Stimulated activated CD4-positive, alpha-beta T cell treated with anti-CD3 and anti-CD28 coated beads, Interleukin-4, amount 100 ng/mL, for 24 hours (primary cell): ENCODE data around the gene ASB13.
A peak's percentile ranks its signal among the peaks of the same experiment; 100 is the strongest.

Experiments
- DNase-seq: peaks from one replicate; pipeline ENCODE4 v3.0.0-alpha.2; 2020

Gene ASB13

GRCh38 chr10:5666008-5666840, at the start of gene ASB13:
ASB13 (minus strand) TSS chr10:5666595; CDS start chr10:5666551, 44 bp downstream.
- DNase-seq = peak; percentile 40

- DNase-seq = no peak
These were observed 45.2 kb upstream of the ASB13 start for GRCh38 chr10:5711642-5712041.

GRCh38 chr10:5710859-5711258, 44.5 kb upstream of the ASB13 start:
- no peak for DNase-seq

- DNase-seq = no peak
These were observed 43.5 kb upstream of the ASB13 start for GRCh38 chr10:5709865-5710264.

- DNase-seq = no peak
These were observed 42.0 kb upstream of the ASB13 start for GRCh38 chr10:5708356-5708755.

GRCh38 chr10:5698062-5698461, 31.7 kb upstream of the ASB13 start:
- DNase-seq = no peak

- DNase-seq = no peak
These were observed 30.9 kb upstream of the ASB13 start for GRCh38 chr10:5697342-5697741.

GRCh38 chr10:5694573-5694972, 28.2 kb upstream of the ASB13 start:
- no peak for DNase-seq

- DNase-seq = peak; percentile 47
These were observed 26.3 kb upstream of the ASB13 start for GRCh38 chr10:5692461-5693358.

- DNase-seq = no peak
These were observed 25.4 kb upstream of the ASB13 start for GRCh38 chr10:5691786-5692185.

GRCh38 chr10:5688587-5688986, 22.2 kb upstream of the ASB13 start:
- no peak for DNase-seq

- DNase-seq = no peak
These were observed 19.4 kb upstream of the ASB13 start for GRCh38 chr10:5685764-5686240.

- DNase-seq = peak; percentile 75
These were observed 18.8 kb upstream of the ASB13 start for GRCh38 chr10:5684971-5685763.

- DNase-seq = peak; percentile 97
These were observed 18.0 kb upstream of the ASB13 start, which contains the start of gene TASOR2 for GRCh38 chr10:5684318-5684970. TASOR2 (plus strand) TSS chr10:5684838; CDS start chr10:5720643, 35,805 bp downstream.

- no peak for DNase-seq
These were observed 16.7 kb upstream of the ASB13 start for GRCh38 chr10:5683065-5683464.

GRCh38 chr10:5681930-5682329, 15.5 kb upstream of the ASB13 start:
- DNase-seq = no peak

- no peak for DNase-seq
These were observed 13.2 kb upstream of the ASB13 start for GRCh38 chr10:5679606-5680005.

GRCh38 chr10:5679037-5679435, 12.6 kb upstream of the ASB13 start:
- no peak for DNase-seq

GRCh38 chr10:5678397-5679036, 12.1 kb upstream of the ASB13 start:
- DNase-seq = no peak

GRCh38 chr10:5670662-5671375, 4.4 kb upstream of the ASB13 start:
- DNase-seq = no peak

- DNase-seq = no peak
These were observed 3.2 kb upstream of the ASB13 start for GRCh38 chr10:5669604-5670003.
